Measurements from ENCODE around the gene SRA1. TPM values are rescaled to one million over a fixed set of nuclear protein-coding genes. Genes with fewer than 3 reads are reported as not detected.

The SRA1 gene
- total and polyA plus RNA-seq, 2 of the 4 experiments (the other 2 are of a cell fraction), result 52.9 to 54.8 TPM

DNA sequence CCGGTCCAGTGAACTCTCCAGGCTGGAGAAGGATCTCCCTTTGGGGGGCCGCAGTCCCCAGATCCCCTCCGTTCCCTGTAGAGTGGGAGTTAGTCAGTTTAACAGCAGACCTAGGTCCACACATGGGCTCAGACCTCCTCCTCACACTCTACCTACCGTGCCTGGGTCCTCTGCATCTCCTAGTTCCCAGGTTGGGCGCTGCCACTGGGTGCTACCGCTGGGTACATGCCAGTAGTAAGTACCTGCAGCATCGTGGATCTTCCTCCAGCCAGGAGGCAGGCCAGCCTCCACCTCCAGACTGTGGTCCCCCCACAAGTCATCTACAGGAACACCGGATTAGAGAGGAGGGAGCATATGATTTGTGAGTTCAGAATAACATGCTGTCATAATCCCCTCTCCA, 6.3 kb upstream of the SRA1 start:
- Histone ChIP-seq H4K20me1 (ENCODE audit: insufficient read depth, low read length) (no peaks in the 10 kb centered on the region), H4K8ac (ENCODE audit: low read depth in 2 of 2, low read length in 2 of 2) (peak overlapping the region; percentile 83 to 88; a peak in 3 of 4 replicates), H4K91ac (ENCODE audit: insufficient read depth, low read depth, low read length) (peak overlapping the region; percentile 53), H3K27me3 (ENCODE audit: control insufficient read depth, insufficient read depth, low read length) (no peaks in the 10 kb centered on the region), H3K27ac (ENCODE audit: insufficient read depth, low read length) (peak overlapping the region; percentile 72), H2BK120ac (ENCODE audit: low read depth, low read length) (0 out of 2 replicates have a peak overlapping the region, but pooled peaks have one; percentile 30), H2BK20ac (ENCODE audit: low read depth, low read length) (no peak overlapping the region), H3K4ac (ENCODE audit: low read depth, low read length) (peak overlapping the region; percentile 33), H3K23ac (ENCODE audit: low read depth, low read length) (peak overlapping the region; percentile 92), H2AK9ac (replicated peaks; ENCODE audit: low read depth, low read length, poor library complexity) (peak overlapping the region; percentile 95), H3K9me1 (ENCODE audit: insufficient read depth, low read length) (peaks cover 17% of the 10 kb centered on the region), H3K9me3 (ENCODE audit: control insufficient read depth, insufficient read depth, low read length) (no peaks in the 10 kb centered on the region), H3K18ac (ENCODE audit: low read depth, low read length) (peak overlapping the region; percentile 16; the same call in 1 of the 2 replicates), H2BK15ac (ENCODE audit: low read depth, low read length) (no peak overlapping the region), H3K9ac (ENCODE audit: low read depth, low read length) (peak overlapping the region; percentile 76), H3K36me3 (ENCODE audit: control insufficient read depth, insufficient read depth, low read length) (peaks cover 35% of the 10 kb centered on the region), H3K14ac (replicated peaks; ENCODE audit: low read depth, low read length) (peak overlapping the region; percentile 97), H3K4me3 (ENCODE audit: insufficient read depth, low read depth, low read length) (peak overlapping the region; percentile 82), H3K79me1 (ENCODE audit: low read depth in 1 of 2, low read length in 2 of 2) (peaks cover 27 to 53% of the 10 kb centered on the region in 2 experiments), H4K5ac (ENCODE audit: low read depth, low read length) (peak overlapping the region; percentile 65), H2AFZ (replicated peaks; ENCODE audit: low read length, poor library complexity) (peak overlapping the region; percentile 97), H2AK5ac (ENCODE audit: low read depth, low read length) (peak overlapping the region; percentile 78; the same call in 1 of the 2 replicates), H2BK5ac (ENCODE audit: low read depth, low read length, poor library complexity, severe bottlenecking) (peak overlapping the region; percentile 31), H3K4me1 (ENCODE audit: control insufficient read depth, insufficient read depth, low read length) (peaks cover 8% of the 10 kb centered on the region), H3K4me2 (ENCODE audit: low read depth, low read length) (peak overlapping the region; percentile 92), H3K56ac (ENCODE audit: extremely low read depth, insufficient read depth, low read length) (0 out of 2 replicates have a peak overlapping the region, but pooled peaks have one; percentile 62)
- POLR2A ChIA-PET (ENCODE audit: unreplicated experiment), result interaction anchor here (0.6 kb wide), 2 partner anchors 77 to 424 kb away, joined by 3 to 4 read pairs; no protein-coding TSS in a partner anchor
- BruUV-seq (replicated peaks), result no TSS peak
- 50% methylated on average over 3 of the region's 8 CpGs; no CpG with 5 or more reads in 1 of the 2 experiments for WGBS, 2 experiments (ENCODE audit: extremely low coverage in 2 of 2, insufficient read length in 1 of 2)
- ATAC-seq (ENCODE audit: low read depth), result no peak
- TF ChIP-seq POLR2A (IDR thresholded peaks at IDR 0.05; ENCODE audit: low read depth, low read length) (no peak), BHLHE40 (IDR thresholded peaks at IDR 0.05; ENCODE audit: low read depth, low read length) (no peak), RAD21 (IDR thresholded peaks at IDR 0.05; ENCODE audit: low read length) (no peak), MAFK (IDR thresholded peaks at IDR 0.05; ENCODE audit: low read depth, low read length) (no peak), MAZ (IDR thresholded peaks at IDR 0.05; ENCODE audit: borderline replicate concordance, low read depth, low read length) (no peak), MXI1 (IDR thresholded peaks at IDR 0.05; ENCODE audit: borderline replicate concordance, low read depth, low read length) (no peak; the same call in 1 of the 2 replicates), CEBPB (IDR thresholded peaks at IDR 0.05; ENCODE audit: low read depth, low read length) (no peak), NFE2L2 (IDR thresholded peaks at IDR 0.05; ENCODE audit: low read depth, low read length) (no peak), RFX5 (IDR thresholded peaks at IDR 0.05; ENCODE audit: low read depth, low read length) (no peak), FOS (IDR thresholded peaks at IDR 0.05; ENCODE audit: low read depth, low read length) (no peak)
- TF ChIP-seq, protein P1, sequence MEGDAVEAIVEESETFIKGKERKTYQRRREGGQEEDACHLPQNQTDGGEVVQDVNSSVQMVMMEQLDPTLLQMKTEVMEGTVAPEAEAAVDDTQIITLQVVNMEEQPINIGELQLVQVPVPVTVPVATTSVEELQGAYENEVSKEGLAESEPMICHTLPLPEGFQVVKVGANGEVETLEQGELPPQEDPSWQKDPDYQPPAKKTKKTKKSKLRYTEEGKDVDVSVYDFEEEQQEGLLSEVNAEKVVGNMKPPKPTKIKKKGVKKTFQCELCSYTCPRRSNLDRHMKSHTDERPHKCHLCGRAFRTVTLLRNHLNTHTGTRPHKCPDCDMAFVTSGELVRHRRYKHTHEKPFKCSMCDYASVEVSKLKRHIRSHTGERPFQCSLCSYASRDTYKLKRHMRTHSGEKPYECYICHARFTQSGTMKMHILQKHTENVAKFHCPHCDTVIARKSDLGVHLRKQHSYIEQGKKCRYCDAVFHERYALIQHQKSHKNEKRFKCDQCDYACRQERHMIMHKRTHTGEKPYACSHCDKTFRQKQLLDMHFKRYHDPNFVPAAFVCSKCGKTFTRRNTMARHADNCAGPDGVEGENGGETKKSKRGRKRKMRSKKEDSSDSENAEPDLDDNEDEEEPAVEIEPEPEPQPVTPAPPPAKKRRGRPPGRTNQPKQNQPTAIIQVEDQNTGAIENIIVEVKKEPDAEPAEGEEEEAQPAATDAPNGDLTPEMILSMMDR (conservative IDR thresholded peaks at IDR 0.05; ENCODE audit: low read depth, low read length), result no peak
- TF ChIP-seq, protein P2, sequence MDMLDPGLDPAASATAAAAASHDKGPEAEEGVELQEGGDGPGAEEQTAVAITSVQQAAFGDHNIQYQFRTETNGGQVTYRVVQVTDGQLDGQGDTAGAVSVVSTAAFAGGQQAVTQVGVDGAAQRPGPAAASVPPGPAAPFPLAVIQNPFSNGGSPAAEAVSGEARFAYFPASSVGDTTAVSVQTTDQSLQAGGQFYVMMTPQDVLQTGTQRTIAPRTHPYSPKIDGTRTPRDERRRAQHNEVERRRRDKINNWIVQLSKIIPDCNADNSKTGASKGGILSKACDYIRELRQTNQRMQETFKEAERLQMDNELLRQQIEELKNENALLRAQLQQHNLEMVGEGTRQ (IDR thresholded peaks at IDR 0.05; ENCODE audit: low read depth, low read length), result no peak
- TF ChIP-seq, protein P3, sequence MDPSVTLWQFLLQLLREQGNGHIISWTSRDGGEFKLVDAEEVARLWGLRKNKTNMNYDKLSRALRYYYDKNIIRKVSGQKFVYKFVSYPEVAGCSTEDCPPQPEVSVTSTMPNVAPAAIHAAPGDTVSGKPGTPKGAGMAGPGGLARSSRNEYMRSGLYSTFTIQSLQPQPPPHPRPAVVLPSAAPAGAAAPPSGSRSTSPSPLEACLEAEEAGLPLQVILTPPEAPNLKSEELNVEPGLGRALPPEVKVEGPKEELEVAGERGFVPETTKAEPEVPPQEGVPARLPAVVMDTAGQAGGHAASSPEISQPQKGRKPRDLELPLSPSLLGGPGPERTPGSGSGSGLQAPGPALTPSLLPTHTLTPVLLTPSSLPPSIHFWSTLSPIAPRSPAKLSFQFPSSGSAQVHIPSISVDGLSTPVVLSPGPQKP (IDR thresholded peaks at IDR 0.05; ENCODE audit: borderline replicate concordance, low read depth, low read length), result no peak
- DNase-seq, result no peak
- in situ Hi-C loops (cut with MboI; ENCODE audit: low sequenced_read_pairs), result loop anchor here (5.0 kb wide), 1 partner anchor 84 kb away; the partner anchor contains the start of genes IK and NDUFA2
- CTCF ChIA-PET, result interaction anchor here (0.5 kb wide), 1 partner anchor 23 kb away, joined by 3 read pairs; no protein-coding TSS in a partner anchor
- dilution Hi-C loops (cut with HindIII; ENCODE audit: low sequenced_read_pairs, unreplicated experiment), result no loop called here
- intact Hi-C loops (cut with micrococcal nuclease), result no loop called here

Measured in IMR-90 (cell line).